HG03280 (cell line): ENCODE results near the gene IGFBPL1.

Experiments
- ATAC-seq: cut with Tn5 transposase; IDR thresholded peaks from one replicate; pipeline ENCODE4 v1.9.1; 2021; ENCODE audit warnings: mild to moderate bottlenecking, moderate library complexity; ENCODE audit not compliant: unreplicated experiment

The IGFBPL1 gene

GRCh38 chr9:38358390-38359296 is 65.6 kb downstream of the IGFBPL1 start:
- no peak for ATAC-seq

DNA sequence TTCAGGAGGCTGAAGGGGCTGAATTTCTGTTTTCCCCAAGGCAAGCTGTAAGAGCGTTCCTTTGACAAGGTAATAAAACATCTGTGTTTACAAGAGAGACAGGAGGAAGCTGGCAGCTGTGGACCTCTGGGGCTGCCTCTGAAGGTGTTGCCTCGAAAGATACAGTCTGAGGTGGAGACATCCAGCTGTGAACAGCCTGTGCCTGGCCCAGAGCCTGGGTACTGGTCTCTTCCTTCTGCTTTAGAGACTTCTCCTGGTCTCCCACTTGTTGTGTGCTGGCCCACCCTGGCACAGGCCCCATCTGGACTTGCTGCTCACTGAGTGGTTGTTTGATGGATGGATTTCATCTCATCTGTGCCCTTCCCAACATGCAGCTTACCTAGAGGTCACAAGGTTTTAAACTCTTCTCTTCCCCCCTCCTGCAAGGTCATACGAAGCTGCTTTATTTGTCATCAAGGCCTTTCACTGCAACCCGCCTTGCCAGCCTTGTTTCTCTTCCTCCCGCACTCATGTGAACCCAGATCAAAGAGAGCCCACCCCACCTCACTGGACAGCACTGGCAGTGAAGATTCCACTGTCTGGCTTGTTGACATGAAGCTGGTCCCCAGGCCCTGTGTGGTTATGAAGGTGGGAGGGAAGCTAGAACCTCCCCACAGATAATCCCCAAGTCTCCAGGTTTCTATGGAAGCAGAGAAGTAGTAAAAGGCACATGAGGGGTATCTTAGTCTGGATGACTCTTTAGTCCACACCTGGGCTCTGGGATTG is 66.7 kb downstream of the IGFBPL1 start:
- ATAC-seq: no peak

DNA sequence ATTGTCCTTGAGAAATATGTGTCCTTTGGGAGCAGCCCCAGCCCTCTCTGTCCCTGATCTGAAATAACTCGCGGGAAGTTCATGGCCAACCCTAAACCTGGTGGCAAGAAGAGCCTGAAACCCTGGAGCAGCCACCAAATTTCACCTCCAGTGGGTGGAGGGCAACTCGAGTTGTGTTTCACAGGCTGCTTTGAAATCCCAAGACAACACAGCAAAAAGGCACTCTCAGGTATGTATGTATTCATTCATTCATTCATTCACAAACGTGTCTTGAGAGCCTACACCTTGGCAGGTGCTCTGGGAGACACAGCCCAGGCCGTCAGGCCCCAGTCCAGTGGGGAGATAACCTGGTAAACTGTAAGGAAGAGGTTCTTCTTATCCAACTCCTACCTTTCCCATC is 67.4 kb downstream of the IGFBPL1 start:
- ATAC-seq: no peak
